GM12878 (cell line): ENCODE data around the gene CCL22. TPM values are rescaled to one million over a fixed set of nuclear protein-coding genes. Genes with fewer than 3 reads are reported as not detected.

ENCODE experiments used
- ATAC-seq: fragments of 200-7000 bp; cut with Tn5 transposase; 3 replicates; pipeline ENCODE4 v1.9.1; 2020; ENCODE audit warnings: mild to moderate bottlenecking, moderate library complexity
- BruUV-seq: library from RNA; stranded (reverse); fragments of 400-500 nt; replicated peaks from 2 replicates; lab custom pipeline; 2021; lab: Mats Ljungman, UMichigan
- CTCF ChIA-PET: fragments of 300-600 bp; sonication (Branson Sonifier 250); formaldehyde crosslinking; extraction: SDS; loops from one replicate; lab custom pipeline; 2021; ENCODE audit warnings: inconsistent platforms; lab: Yijun Ruan, JAX
- POLR2A ChIA-PET: fragments of 350-600 bp; formaldehyde crosslinking; extraction: SDS; loops from one replicate; lab custom pipeline; 2021; ENCODE audit warnings: inconsistent platforms; lab: Charles Lee
- RAD21 ChIA-PET: fragments of 300-600 bp; sonication (Branson Sonifier 250); formaldehyde crosslinking; loops from one replicate; lab custom pipeline; 2023; ENCODE audit warnings: antibody characterized with exemption; ENCODE audit not compliant: unreplicated experiment; lab: Charles Lee
- SMC1A ChIA-PET: fragments of 300-600 bp; sonication (Branson Sonifier 250); formaldehyde crosslinking; loops from one replicate; lab custom pipeline; 2023; ENCODE audit not compliant: unreplicated experiment, uncharacterized antibody; lab: Charles Lee
- DNase-seq: peaks from one replicate; pipeline ENCODE4 v3.0.0-alpha.2; 2011; ENCODE audit warnings: low read depth, low spot score
- FAIRE-seq: peaks from 3 replicates; lab custom pipeline; 2011; peaks lifted over from hg19 to GRCh38; lab: Jason Lieb, UNC
- H2AFZ ChIP-seq: 2 replicates; pipeline ENCODE4 v1.6.0; 2011; ENCODE audit warnings: low read depth, low read length, control low read depth; ENCODE audit not compliant: control insufficient read depth
- H3K27ac ChIP-seq: 2 replicates; pipeline ENCODE4 v1.5.1; 2011; ENCODE audit warnings: control low read depth; ENCODE audit not compliant: control insufficient read depth, insufficient read depth
- H3K27me3 ChIP-seq, 2 experiments: replicated peaks in 1 of 2; 2 replicates each; pipeline versions ENCODE4 v1.6.0 to v1.6.1; 2011; ENCODE audit warnings: low read length in 1 of 2; ENCODE audit not compliant: control insufficient read depth in 2 of 2, insufficient read depth in 2 of 2
- H3K36me3 ChIP-seq, 2 experiments: 2 replicates each; pipeline ENCODE4 v1.5.1; 2011; ENCODE audit warnings: low read length in 1 of 2; ENCODE audit not compliant: control insufficient read depth in 2 of 2, insufficient read depth in 2 of 2
- H3K4me1 ChIP-seq: 2 replicates; pipeline ENCODE4 v1.6.1; 2011; ENCODE audit warnings: mild to moderate bottlenecking, low read length, moderate library complexity, mixed read lengths; ENCODE audit not compliant: control insufficient read depth, insufficient read depth
- H3K4me2 ChIP-seq: 2 replicates; pipeline ENCODE4 v1.6.0; 2011; ENCODE audit warnings: control low read depth; ENCODE audit not compliant: control insufficient read depth, insufficient read depth
- H3K4me3 ChIP-seq: fragments of 200-600 bp; sonication (generic); 2 replicates; pipeline ENCODE4 v1.5.1; 2016
- H3K79me2 ChIP-seq: 2 replicates; pipeline ENCODE4 v1.6.0; 2011; ENCODE audit warnings: low read length; ENCODE audit not compliant: control insufficient read depth, insufficient read depth
- H3K9ac ChIP-seq: 2 replicates; pipeline ENCODE4 v1.8.0; 2011; ENCODE audit warnings: low read length, control low read depth, mixed read lengths; ENCODE audit not compliant: control insufficient read depth, insufficient read depth
- H3K9me3 ChIP-seq: replicated peaks from 3 replicates; pipeline ENCODE4 v1.5.1; 2011; ENCODE audit warnings: mild to moderate bottlenecking, low read length; ENCODE audit not compliant: control insufficient read depth, insufficient read depth
- H4K20me1 ChIP-seq: 2 replicates; pipeline ENCODE4 v1.6.0; 2011; ENCODE audit not compliant: control insufficient read depth, insufficient read depth
- BHLHE40 ChIP-seq, 2 experiments: fragments of 450-650 bp in 1 of 2; IDR thresholded peaks; 2 replicates each; pipeline ENCODE4 v1.6.1; 2011 to 2017; ENCODE audit warnings: low read depth in 2 of 2, borderline replicate concordance in 1 of 2, improper control_type of control experiment in 1 of 2, low read length in 1 of 2, mild to moderate bottlenecking in 1 of 2
- CBX5 ChIP-seq: sonication (generic); IDR thresholded peaks from 2 replicates; pipeline ENCODE4 v1.6.1; 2016; ENCODE audit warnings: low read depth, moderate library complexity, mild to moderate bottlenecking, inconsistent platforms
- HCFC1 ChIP-seq: fragments of 150-350 bp; IDR thresholded peaks from 2 replicates; pipeline ENCODE4 v1.6.1; 2014; ENCODE audit warnings: low read length
- MLLT1 ChIP-seq: fragments of 450-650 bp; IDR thresholded peaks from 2 replicates; pipeline ENCODE4 v1.6.1; 2016; ENCODE audit warnings: mild to moderate bottlenecking
- MTA2 ChIP-seq: fragments of 450-650 bp; IDR thresholded peaks from 2 replicates; pipeline ENCODE4 v1.6.1; 2016; ENCODE audit warnings: low read depth, mild to moderate bottlenecking, moderate library complexity
- MTA3 ChIP-seq: IDR thresholded peaks from 2 replicates; pipeline ENCODE4 v1.6.1; 2012; ENCODE audit warnings: low read length, inconsistent platforms, borderline replicate concordance
- NBN ChIP-seq: fragments of 450-650 bp; IDR thresholded peaks from 2 replicates; pipeline ENCODE4 v1.6.1; 2016
- NFYA ChIP-seq: IDR thresholded peaks from 2 replicates; pipeline ENCODE4 v1.6.1; 2011; ENCODE audit warnings: low read depth, mild to moderate bottlenecking, low read length, improper control_type of control experiment, borderline replicate concordance
- POLR2AphosphoS5 ChIP-seq: IDR thresholded peaks from 2 replicates; pipeline ENCODE4 v1.6.1; 2011; ENCODE audit warnings: mild to moderate bottlenecking, low read length, inconsistent platforms
- RAD51 ChIP-seq: fragments of 450-650 bp; IDR thresholded peaks from 2 replicates; pipeline ENCODE4 v1.6.1; 2016; ENCODE audit warnings: moderate library complexity, mild to moderate bottlenecking, inconsistent platforms
- REST ChIP-seq: IDR thresholded peaks from 2 replicates; pipeline ENCODE4 v1.6.1; 2012; ENCODE audit warnings: mild to moderate bottlenecking, low read depth, low read length
- ZNF687 ChIP-seq: fragments of 450-650 bp; IDR thresholded peaks from 2 replicates; pipeline ENCODE4 v1.6.1; 2017; ENCODE audit warnings: mild to moderate bottlenecking, moderate library complexity
- WGBS: methylation state at CpG from one replicate; pipeline ENCODE4 v1.1.6; 2016; ENCODE audit warnings: low lambda C conversion rate; ENCODE audit not compliant: insufficient replicate concordance, insufficient coverage; ENCODE audit errors: missing lambda C conversion rate; 5-methylcytosine and 5-hydroxymethylcytosine counted together
- in situ Hi-C: fragments of 300-500 bp; cut with MboI; formaldehyde crosslinking; loops from 9 replicates; pipeline ENCODE4 v1.14.3; 2018; ENCODE audit warnings: mixed read lengths
- intact Hi-C: fragments of 100-400 bp; cut with micrococcal nuclease; formaldehyde crosslinking; loops from one replicate; pipeline ENCODE4 v1.14.2; 2022; ENCODE audit not compliant: unreplicated experiment
- polyA plus RNA-seq, 11 experiments: library from polyadenylated mRNA; depleted of rRNA in 4 of 11; unstranded in 6 of 11; stranded (reverse) in 5 of 11; fragments of >200 nt; fragmentation: Nextera tagmentation in 4 of 11; fragmentation: Illumina TruSeq in 1 of 11; extraction: Ambion mirVana in 4 of 11; extraction: Trizol in 1 of 11; gene quantifications; 1 replicate in 1 of 11; 2 replicates in 10 of 11; pipeline versions ENCODE4 v1.2.1 to v1.2.3, GENCODE V29; 2011 to 2016; ENCODE audit warnings: inconsistent platforms in 2 of 11, missing spikeins in 2 of 11, low read depth in 1 of 11
- total RNA-seq, 4 experiments: library from RNA; depleted of rRNA in 3 of 4; stranded (reverse); fragments of >200 nt in 3 of 4; fragmentation: Illumina TruSeq in 1 of 4; extraction: Trizol in 1 of 4; gene quantifications; 2 replicates each; pipeline versions ENCODE4 v1.2.1 to v1.2.3, GENCODE V29; 2013 to 2021

The CCL22 gene
- total and polyA plus RNA-seq, 10 of the 15 experiments (the other 5 are each of a cell fraction or from before 2014, with no cell fraction given), result 38.0 to 704 (median 349) TPM

DNA sequence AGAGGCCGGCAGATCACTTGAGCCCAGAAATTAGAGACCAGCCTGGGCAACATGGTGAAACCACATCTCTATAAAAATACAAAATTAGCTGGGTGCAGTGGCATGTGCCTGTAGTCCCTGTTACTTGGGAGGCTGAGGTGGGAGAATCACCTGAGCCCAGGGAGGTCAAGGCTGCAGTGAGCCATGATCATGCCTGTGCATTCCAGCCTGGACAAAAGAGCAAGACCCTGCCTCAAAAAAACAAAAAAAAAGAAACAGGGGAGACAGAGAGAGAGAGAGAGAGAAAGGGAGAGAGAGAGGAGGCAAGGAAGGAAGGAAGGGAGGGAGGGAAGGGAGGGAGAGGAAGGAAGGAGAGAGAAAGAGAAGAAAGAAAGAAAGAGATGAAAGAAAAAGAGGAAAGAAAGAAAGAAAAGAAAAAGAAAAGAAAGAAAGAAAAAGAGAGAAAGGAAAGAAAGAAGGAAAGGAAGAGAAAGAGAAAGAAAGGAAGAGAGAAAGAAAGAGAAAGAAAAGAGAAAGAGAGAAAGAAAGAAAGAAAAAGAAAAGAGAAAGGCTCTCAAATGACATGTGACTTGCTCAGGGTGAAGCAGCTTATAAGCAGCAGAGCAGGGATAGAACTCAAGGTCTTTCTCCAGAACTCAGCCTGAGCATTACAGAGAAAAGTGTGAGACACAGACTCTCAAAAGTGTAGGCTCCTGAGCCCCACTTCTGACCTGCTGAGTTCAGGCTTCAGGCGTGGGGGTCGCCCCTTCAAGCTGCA, 29.2 kb downstream of the CCL22 start:
- Histone ChIP-seq H3K9ac (peak overlapping the region; percentile 36), H4K20me1 (no peaks in the 10 kb centered on the region), H3K4me1 (peaks cover 46% of the 10 kb centered on the region), H3K79me2 (no peaks in the 10 kb centered on the region), H3K27me3 (no peaks in the 10 kb centered on the region), H3K27ac (peak overlapping the region; percentile 75), H3K36me3 (no peaks in the 10 kb centered on the region), H2AFZ (peak overlapping the region; percentile 55), H3K4me2 (peak overlapping the region; percentile 67), H3K9me3 (no peaks in the 10 kb centered on the region), H3K4me3 (peak overlapping the region; percentile 21; the same call in 1 of the 2 replicates)
- ChIA-PET RAD21 (interaction anchor here (0.9 to 3.5 kb wide), 10 partner anchors 11 to 86 kb away, joined by 3 to 38 read pairs (median 6); partner anchors contain the start of gene CCL17), SMC1A (interaction anchor here (0.8 to 3.7 kb wide), 11 partner anchors 11 to 148 kb away, joined by 3 to 49 read pairs (median 5); partner anchors contain the start of gene CX3CL1), POLR2A (interaction anchor here (0.6 to 3.8 kb wide), 8 partner anchors 9 to 48 kb away, joined by 3 to 30 read pairs (median 5); no protein-coding TSS in a partner anchor), CTCF (interaction anchor here (0.6 to 1.3 kb wide), 7 partner anchors 10 to 87 kb away, joined by 3 to 7 read pairs (median 4); no protein-coding TSS in a partner anchor)
- no TSS peak for BruUV-seq
- in situ Hi-C loops (no loop called here), intact Hi-C loops (loop anchor here (1.0 to 2.0 kb wide), 2 partner anchors 10 to 25 kb away; no protein-coding TSS in a partner anchor)
- no peak for DNase-seq
- no peak for FAIRE-seq
- TF ChIP-seq HCFC1, result no peak
- no peak for TF ChIP-seq CBX5
- TF ChIP-seq NBN, result peak; percentile 54
- TF ChIP-seq MTA2, result peak; percentile 75
- TF ChIP-seq REST, result no peak
- peak; percentile 83 for TF ChIP-seq RAD51
- peak; percentile 40 for TF ChIP-seq MLLT1
- TF ChIP-seq BHLHE40 (IDR thresholded peaks at IDR 0.05; ENCODE audit: borderline replicate concordance in 1 of 2, low read depth in 2 of 2, low read length in 1 of 2), result no peak
- no peak for TF ChIP-seq NFYA
- no peak for TF ChIP-seq MTA3
- 0 out of 2 replicates have a peak, but pooled peaks have one; percentile 40 for TF ChIP-seq ZNF687
- peak; percentile 65; the same call in 1 of the 2 replicates for TF ChIP-seq POLR2AphosphoS5
- ATAC-seq, result peak; percentile 78
- 15% methylated on average over 3 of the region's 3 CpGs for WGBS
